Measurements from ENCODE around the gene BRIP1. TPM values are rescaled to one million over a fixed set of nuclear protein-coding genes. Genes with fewer than 3 reads are reported as not detected.

The BRIP1 gene
- total and polyA plus RNA-seq, 2 experiments from 2014 or later, result 8.0 to 23.1 TPM

GRCh38 chr17:61631800-61632199, 231.5 kb downstream of the BRIP1 start (continued):
- no peak for TF ChIP-seq REST (IDR thresholded peaks at IDR 0.05; ENCODE audit: unreplicated experiment)
- no peak for TF ChIP-seq ETS1 (IDR thresholded peaks at IDR 0.05)

Small RNAs within 50 kb of the gene (small RNA-seq; reads per million reads assigned to genes)
- gene RF00019 (ENCODE audit: low replicate concordance), result not detected

Other genes starting within 250 kb of the BRIP1 start
- 27.5 and 31.6 TPM in 2 replicates for gene INTS2, start 64.5 kb upstream of the BRIP1 start, total RNA-seq (2014; rRNA removed; shearing (Covaris generic))
- 4.9 and 5.9 TPM in 2 replicates for gene INTS2, start 64.5 kb upstream of the BRIP1 start, polyA plus RNA-seq (2016; fragmentation: Nextera tagmentation; extraction: Ambion mirVana)
- gene MED13, start 201.8 kb upstream of the BRIP1 start, total RNA-seq (2014; rRNA removed; shearing (Covaris generic)), result 45.8 and 47.1 TPM in 2 replicates
- gene MED13, start 201.8 kb upstream of the BRIP1 start, polyA plus RNA-seq (2016; fragmentation: Nextera tagmentation; extraction: Ambion mirVana), result 11.8 and 13.0 TPM in 2 replicates

All from GM23338 (cell line).